Fibroblast of pulmonary artery (primary cell): ENCODE data around the gene REXO2.
A peak's percentile ranks its signal among the peaks of the same experiment; 100 is the strongest.

Experiments used
- DNase-seq: peaks from one replicate; pipeline ENCODE4 v3.0.0-alpha.2; 2010; ENCODE audit warnings: low read depth
- H3K4me3 ChIP-seq: replicated peaks from 2 replicates; pipeline ENCODE4 v1.5.1; 2011; ENCODE audit warnings: low read depth, mild to moderate bottlenecking, control low read depth, low read length, moderate library complexity
- TF ChIP-seq, protein P1 (sequence below): IDR thresholded peaks from 2 replicates; pipeline ENCODE4 v1.5.1; 2011; ENCODE audit warnings: mild to moderate bottlenecking, control low read depth, low read length, inconsistent platforms; ENCODE audit errors: missing control alignments

Gene REXO2

GRCh38 chr11:114399490-114400215 is 39.6 kb upstream of the REXO2 start:
- no peak for DNase-seq
- TF ChIP-seq, protein P1, sequence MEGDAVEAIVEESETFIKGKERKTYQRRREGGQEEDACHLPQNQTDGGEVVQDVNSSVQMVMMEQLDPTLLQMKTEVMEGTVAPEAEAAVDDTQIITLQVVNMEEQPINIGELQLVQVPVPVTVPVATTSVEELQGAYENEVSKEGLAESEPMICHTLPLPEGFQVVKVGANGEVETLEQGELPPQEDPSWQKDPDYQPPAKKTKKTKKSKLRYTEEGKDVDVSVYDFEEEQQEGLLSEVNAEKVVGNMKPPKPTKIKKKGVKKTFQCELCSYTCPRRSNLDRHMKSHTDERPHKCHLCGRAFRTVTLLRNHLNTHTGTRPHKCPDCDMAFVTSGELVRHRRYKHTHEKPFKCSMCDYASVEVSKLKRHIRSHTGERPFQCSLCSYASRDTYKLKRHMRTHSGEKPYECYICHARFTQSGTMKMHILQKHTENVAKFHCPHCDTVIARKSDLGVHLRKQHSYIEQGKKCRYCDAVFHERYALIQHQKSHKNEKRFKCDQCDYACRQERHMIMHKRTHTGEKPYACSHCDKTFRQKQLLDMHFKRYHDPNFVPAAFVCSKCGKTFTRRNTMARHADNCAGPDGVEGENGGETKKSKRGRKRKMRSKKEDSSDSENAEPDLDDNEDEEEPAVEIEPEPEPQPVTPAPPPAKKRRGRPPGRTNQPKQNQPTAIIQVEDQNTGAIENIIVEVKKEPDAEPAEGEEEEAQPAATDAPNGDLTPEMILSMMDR, result no peak
- peak overlapping the region; percentile 95 for H3K4me3 ChIP-seq

DNA sequence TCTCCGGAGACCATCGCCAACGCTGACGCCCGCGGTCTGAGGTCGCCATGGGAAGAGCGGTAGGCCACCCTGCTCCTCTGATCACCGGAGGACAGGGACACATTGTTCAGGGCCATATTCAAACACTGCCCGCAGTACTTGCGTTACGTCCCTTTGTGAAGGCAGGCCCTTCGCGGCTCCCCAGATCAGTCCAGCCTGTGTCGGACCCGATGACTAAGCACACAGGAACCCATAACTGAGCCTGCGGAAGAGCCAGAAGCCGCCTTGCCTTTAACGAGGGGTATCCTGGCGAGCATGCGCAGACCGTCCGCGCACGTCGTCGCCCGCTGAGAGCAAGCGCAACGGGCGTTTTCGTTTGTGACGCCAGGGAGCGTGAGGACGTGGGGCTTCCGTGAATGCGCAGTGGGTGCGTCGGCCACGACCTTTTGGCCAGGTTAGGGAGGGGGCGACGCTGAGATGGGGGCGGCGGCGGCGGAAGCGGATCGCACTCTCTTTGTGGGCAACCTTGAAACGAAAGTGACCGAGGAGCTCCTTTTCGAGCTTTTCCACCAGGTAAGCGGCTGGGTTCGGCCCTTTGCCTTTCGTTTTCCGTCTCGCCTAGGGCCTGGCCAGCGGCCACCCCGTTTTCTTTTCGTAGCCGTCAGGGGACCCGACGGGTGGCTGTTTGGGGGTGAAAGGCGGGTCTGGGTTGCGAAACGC is 38.9 kb upstream of the REXO2 start, which contains the start of the genes C11orf71 and RBM7:
TSS of gene C11orf71 (minus strand) at position 296 of the 699 bp plus-strand sequence. CDS start at position 116, 180 bp downstream.
TSS of gene RBM7 (plus strand) at position 451 of the 699 bp plus-strand sequence. CDS start at position 457, 6 bp downstream.
- TF ChIP-seq, protein P1, result no peak
- peak within 1 kb of the TSS; percentile 95 for H3K4me3 ChIP-seq
- DNase-seq, result peak; percentile 99

GRCh38 chr11:114400915-114401223 is 38.4 kb upstream of the REXO2 start:
- TF ChIP-seq, protein P1, result no peak
- DNase-seq, result no peak
- peak overlapping the region; percentile 95 for H3K4me3 ChIP-seq

DNA sequence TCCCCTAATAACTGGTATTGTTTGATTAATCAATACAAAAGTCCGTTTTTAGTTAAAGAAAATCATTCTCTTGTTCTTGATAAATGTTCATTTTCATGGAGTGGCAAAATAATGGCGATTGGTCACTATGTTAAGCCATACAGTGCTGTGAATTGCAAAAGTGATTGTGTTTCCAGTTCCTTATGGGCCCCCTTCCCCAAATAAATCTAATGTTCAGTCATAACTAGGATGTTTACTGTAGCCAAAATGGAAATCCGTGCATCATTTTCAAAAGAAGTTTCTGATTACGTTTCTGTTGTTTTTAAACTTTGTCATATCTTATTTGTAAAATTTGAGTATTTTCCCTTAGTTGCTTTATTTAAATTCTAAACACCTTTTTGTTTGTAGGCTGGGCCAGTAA is 38.0 kb upstream of the REXO2 start:
- TF ChIP-seq, protein P1, result no peak
- peak overlapping the region; percentile 95 for H3K4me3 ChIP-seq
- DNase-seq, result no peak

DNA sequence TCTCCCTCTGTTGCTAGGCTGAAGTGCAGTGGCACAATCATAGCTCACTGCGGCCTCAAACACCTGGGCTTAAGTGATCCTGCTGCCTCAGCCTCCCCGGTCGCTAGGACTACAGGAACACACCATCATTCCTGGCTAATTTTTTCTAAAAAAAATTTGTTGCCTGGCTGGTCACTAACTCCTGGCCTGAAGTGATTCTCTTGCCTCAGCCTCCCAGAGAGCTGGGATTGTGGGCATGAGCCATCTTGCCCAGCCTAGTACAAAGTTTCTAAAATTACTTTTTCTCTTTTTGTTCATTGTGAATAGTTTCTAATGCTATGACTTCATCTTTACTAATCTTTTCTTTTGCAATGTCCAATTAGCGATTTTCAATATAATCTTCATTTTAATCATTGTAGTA is 26.3 kb upstream of the REXO2 start:
- DNase-seq, result no peak
- TF ChIP-seq, protein P1, result no peak
- no peak overlapping the region for H3K4me3 ChIP-seq

- no peak for DNase-seq
- H3K4me3 ChIP-seq, result no peak overlapping the region
- TF ChIP-seq, protein P1, result no peak
Measured at GRCh38 chr11:114413958-114414357, 25.3 kb upstream of the REXO2 start.
